ENCODE results near the gene MYO5B.

The MYO5B gene

DNA sequence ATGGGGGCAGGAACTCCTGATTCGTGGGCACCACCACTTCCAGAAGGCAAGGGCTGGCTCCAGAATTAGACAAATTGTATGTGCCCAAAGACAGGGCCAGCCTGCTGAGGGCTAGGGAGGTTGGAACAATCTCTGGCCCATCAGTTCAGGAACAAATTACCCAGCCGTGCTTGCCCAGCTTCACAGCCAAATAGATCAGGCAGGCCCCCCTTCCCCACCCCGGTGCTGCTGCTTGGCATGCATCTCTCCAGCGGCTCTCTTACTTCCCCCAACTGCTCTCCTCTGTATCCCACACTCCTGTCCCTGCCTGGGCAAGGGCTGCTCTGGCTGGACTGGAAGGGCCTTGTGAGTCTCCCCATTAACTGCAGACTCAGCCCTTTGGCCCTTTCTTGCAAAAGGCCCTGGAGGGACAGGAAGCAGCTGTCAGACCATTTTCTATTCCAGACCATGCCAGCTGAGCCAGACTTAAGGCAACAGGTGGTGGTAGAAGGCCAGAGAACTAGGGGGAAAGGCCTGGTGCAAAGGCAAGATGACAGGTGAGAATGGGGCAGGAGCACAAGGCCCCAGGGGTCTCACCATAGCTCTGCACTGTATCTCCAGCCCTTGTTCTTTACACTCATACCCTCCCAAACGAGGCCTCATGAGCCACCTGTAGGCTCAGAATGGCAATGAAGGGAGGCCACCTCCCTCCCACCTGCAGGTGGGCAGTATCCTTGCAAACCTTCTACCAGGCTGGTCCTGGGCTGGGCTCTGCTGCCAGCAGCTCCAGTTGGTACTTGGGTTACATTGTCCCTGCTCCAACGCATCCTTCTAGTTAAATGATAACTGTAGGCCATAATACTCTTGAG lies 350.9 kb downstream of the MYO5B start:
- peak overlapping the region; percentile 43 to 73 (median 63) for H3K27ac Mint-ChIP-seq

GRCh38 chr18:49843131-49843530 lies 351.8 kb downstream of the MYO5B start:
- no peak for TF ChIP-seq CTCF (IDR thresholded peaks at IDR 0.05; ENCODE audit: unreplicated experiment in 3 of 3)
- Mint-ChIP-seq H3K27me3 (ENCODE audit: low read depth) (no peaks in the 10 kb centered on the region), H3K4me1 (peaks cover 46% of the 10 kb centered on the region), H3K36me3 (ENCODE audit: low read depth) (no peaks in the 10 kb centered on the region), H3K27ac (peak overlapping the region in 1 of 3 experiments; percentile 25), H3K4me3 (no peak overlapping the region), H3K9me3 (no peaks in the 10 kb centered on the region)

More for the DNA sequence above, 350.9 kb downstream of the MYO5B start:
- H3K36me3 Mint-ChIP-seq (ENCODE audit: low read depth): no peaks in the 10 kb centered on the region
- H3K27me3 Mint-ChIP-seq (ENCODE audit: low read depth): peaks cover 3% of the 10 kb centered on the region
- peaks cover 46% of the 10 kb centered on the region for H3K4me1 Mint-ChIP-seq
- peak overlapping the region in 1 of 3 experiments; percentile 25 for H3K4me3 Mint-ChIP-seq
- no peak for TF ChIP-seq CTCF (IDR thresholded peaks at IDR 0.05; ENCODE audit: unreplicated experiment in 3 of 3)
- H3K9me3 Mint-ChIP-seq: no peaks in the 10 kb centered on the region

DNA sequence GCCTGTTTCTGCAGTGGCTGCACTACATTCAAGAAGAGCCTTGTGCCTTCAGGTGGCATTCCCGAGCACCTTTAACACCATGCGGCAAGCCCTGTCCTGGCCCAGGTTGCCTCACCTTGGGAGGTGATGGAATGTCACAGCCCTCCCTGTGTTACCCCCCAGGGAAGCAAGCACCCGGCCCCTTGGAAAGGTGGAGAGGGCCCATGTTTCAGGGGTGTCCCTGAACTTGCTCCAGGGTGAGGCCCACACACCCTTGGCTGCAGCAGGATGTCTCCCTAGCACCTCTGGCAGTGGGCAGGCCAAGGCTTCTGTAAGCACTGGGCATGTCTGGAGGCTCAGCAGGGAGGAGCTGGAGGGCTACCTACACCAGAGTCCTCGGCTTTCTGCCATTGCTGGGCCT lies 352.3 kb downstream of the MYO5B start:
- peaks cover 46% of the 10 kb centered on the region for H3K4me1 Mint-ChIP-seq
- H3K9me3 Mint-ChIP-seq: no peaks in the 10 kb centered on the region
- no peaks in the 10 kb centered on the region for H3K36me3 Mint-ChIP-seq (ENCODE audit: low read depth)
- no peaks in the 10 kb centered on the region for H3K27me3 Mint-ChIP-seq (ENCODE audit: low read depth)
- TF ChIP-seq CTCF (IDR thresholded peaks at IDR 0.05; ENCODE audit: unreplicated experiment in 3 of 3): no peak
- no peak overlapping the region for H3K4me3 Mint-ChIP-seq
- no peak overlapping the region for H3K27ac Mint-ChIP-seq

- peaks cover 44% of the 10 kb centered on the region for H3K4me1 Mint-ChIP-seq
- no peak overlapping the region for H3K4me3 Mint-ChIP-seq
- peaks cover 3% of the 10 kb centered on the region for H3K36me3 Mint-ChIP-seq (ENCODE audit: low read depth)
- peak overlapping the region in 1 of 3 experiments; percentile 1 for H3K27ac Mint-ChIP-seq
- H3K27me3 Mint-ChIP-seq (ENCODE audit: low read depth): no peaks in the 10 kb centered on the region
- H3K9me3 Mint-ChIP-seq: no peaks in the 10 kb centered on the region
- TF ChIP-seq CTCF (IDR thresholded peaks at IDR 0.05; ENCODE audit: unreplicated experiment in 3 of 3): no peak
These were observed 353.4 kb downstream of the MYO5B start for GRCh38 chr18:49841236-49842217.

GRCh38 chr18:49839012-49839411 lies 355.9 kb downstream of the MYO5B start:
- Mint-ChIP-seq H3K36me3 (ENCODE audit: low read depth) (peaks cover 6% of the 10 kb centered on the region), H3K4me1 (peaks cover 22% of the 10 kb centered on the region), H3K27me3 (ENCODE audit: low read depth) (no peaks in the 10 kb centered on the region), H3K4me3 (no peak overlapping the region), H3K9me3 (no peaks in the 10 kb centered on the region), H3K27ac (no peak overlapping the region)
- no peak for TF ChIP-seq CTCF (IDR thresholded peaks at IDR 0.05; ENCODE audit: unreplicated experiment in 3 of 3)
